Measurements from ENCODE around the gene ECT2.

Gene ECT2

DNA sequence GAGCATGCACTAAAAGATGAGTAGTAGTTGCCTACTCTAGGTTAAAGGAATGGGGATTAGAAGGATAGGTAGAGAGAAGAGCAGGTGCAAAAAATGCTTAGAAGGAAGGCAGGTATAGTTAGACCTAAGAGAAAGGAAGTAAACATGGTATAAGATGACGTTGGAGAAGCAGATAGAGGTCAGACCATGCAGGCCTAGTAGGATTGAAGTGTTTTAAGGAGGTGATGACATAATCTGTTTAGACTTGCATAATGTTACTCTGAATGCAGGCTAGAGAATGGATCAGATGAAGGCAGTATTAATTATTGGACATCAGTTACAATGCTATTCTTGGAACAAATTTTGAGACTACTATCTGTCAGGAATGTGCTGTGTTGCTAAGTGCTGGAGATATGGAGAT is 11.1 kb upstream of the ECT2 start:
- Histone ChIP-seq H3K4me1 (ENCODE audit: insufficient read depth, poor library complexity, severe bottlenecking) (no peaks in the 10 kb centered on the region), H3K27me3 (ENCODE audit: insufficient read depth, poor library complexity, severe bottlenecking) (no peaks in the 10 kb centered on the region), H3K27ac (ENCODE audit: poor library complexity, severe bottlenecking) (no peak overlapping the region), H3K9me3 (ENCODE audit: severe bottlenecking) (no peaks in the 10 kb centered on the region), H3K36me3 (ENCODE audit: low read depth) (no peaks in the 10 kb centered on the region), H3K4me3 (ENCODE audit: severe bottlenecking) (no peak overlapping the region)
- no peak for ATAC-seq (ENCODE audit: low read depth)
- DNase-seq (ENCODE audit: low spot score): no peak
- TF ChIP-seq, protein P1, sequence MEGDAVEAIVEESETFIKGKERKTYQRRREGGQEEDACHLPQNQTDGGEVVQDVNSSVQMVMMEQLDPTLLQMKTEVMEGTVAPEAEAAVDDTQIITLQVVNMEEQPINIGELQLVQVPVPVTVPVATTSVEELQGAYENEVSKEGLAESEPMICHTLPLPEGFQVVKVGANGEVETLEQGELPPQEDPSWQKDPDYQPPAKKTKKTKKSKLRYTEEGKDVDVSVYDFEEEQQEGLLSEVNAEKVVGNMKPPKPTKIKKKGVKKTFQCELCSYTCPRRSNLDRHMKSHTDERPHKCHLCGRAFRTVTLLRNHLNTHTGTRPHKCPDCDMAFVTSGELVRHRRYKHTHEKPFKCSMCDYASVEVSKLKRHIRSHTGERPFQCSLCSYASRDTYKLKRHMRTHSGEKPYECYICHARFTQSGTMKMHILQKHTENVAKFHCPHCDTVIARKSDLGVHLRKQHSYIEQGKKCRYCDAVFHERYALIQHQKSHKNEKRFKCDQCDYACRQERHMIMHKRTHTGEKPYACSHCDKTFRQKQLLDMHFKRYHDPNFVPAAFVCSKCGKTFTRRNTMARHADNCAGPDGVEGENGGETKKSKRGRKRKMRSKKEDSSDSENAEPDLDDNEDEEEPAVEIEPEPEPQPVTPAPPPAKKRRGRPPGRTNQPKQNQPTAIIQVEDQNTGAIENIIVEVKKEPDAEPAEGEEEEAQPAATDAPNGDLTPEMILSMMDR (IDR thresholded peaks at IDR 0.05; ENCODE audit: poor library complexity, severe bottlenecking): no peak

DNA sequence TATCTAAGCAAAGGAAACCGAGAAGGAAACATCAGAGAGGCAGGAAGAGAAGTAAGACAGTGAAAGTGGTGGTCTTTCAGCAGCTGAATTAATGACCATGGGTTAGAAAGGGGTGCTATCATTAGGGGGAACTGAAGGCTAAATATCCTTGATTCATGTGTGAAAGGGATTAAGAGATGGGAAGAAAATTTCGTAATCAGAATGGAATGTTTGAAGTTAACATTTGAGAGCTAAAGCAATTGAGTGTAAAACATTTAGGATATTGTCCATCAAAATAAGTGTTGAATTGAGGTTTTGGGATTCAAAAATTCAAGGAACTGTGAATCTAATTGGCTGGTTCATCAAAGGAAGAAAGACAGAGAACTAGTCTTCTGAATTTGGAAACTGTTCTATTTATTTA is 4.1 kb upstream of the ECT2 start:
- no peak overlapping the region for H3K4me3 ChIP-seq (ENCODE audit: severe bottlenecking)
- DNase-seq (ENCODE audit: low spot score): no peak

DNA sequence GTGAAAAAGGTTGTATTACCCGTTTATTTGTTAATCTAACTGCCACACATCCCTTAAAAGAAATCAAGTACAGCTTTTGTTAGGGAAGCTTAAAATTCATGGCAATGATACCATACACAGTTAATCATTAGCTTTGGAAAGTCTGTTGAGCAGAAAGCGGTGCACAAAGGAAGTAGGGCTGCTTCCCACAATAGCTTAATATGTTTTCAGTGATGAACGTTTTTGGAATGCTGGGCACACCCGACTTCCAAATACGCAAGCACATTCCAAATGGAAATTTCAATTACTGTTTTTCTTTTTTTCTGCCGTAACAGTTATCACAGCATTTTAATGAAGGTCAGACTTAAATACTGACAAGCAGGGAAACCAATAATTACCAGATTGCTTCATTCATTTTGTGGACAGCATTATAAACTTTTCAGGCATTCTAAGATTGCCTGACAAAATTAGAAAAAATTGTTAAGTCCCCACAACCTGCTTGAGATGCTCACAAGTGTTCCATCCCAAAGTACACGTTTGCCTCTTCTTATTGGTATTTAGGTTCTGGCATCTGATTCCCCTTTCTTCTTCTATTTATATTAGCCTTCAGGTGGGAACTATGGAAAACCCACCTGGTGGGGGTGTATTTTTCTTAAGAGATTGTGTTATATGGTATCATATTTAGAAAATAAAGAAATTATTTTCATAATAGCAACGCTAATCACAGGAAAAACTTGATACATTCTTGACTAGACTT is 1.1 kb upstream of the ECT2 start:
- peaks cover 27% of the 10 kb centered on the region for H3K4me1 ChIP-seq (ENCODE audit: insufficient read depth, poor library complexity, severe bottlenecking)
- H3K27me3 ChIP-seq (ENCODE audit: insufficient read depth, poor library complexity, severe bottlenecking): no peaks in the 10 kb centered on the region
- H3K27ac ChIP-seq (ENCODE audit: poor library complexity, severe bottlenecking): peak overlapping the region; percentile 96
- TF ChIP-seq, protein P1 (IDR thresholded peaks at IDR 0.05; ENCODE audit: poor library complexity, severe bottlenecking): no peak
- ATAC-seq (ENCODE audit: low read depth): peak; percentile 61
- peak overlapping the region; percentile 18 for H3K4me3 ChIP-seq (ENCODE audit: severe bottlenecking)
- no peaks in the 10 kb centered on the region for H3K9me3 ChIP-seq (ENCODE audit: severe bottlenecking)
- peak; percentile 75 for DNase-seq (ENCODE audit: low spot score)
- peaks cover 23% of the 10 kb centered on the region for H3K36me3 ChIP-seq (ENCODE audit: low read depth)

More for the DNA sequence above, 4.1 kb upstream of the ECT2 start:
- no peak overlapping the region for H3K27ac ChIP-seq (ENCODE audit: poor library complexity, severe bottlenecking)
- no peaks in the 10 kb centered on the region for H3K9me3 ChIP-seq (ENCODE audit: severe bottlenecking)
- TF ChIP-seq, protein P1 (IDR thresholded peaks at IDR 0.05; ENCODE audit: poor library complexity, severe bottlenecking): no peak
- peaks cover 17% of the 10 kb centered on the region for H3K4me1 ChIP-seq (ENCODE audit: insufficient read depth, poor library complexity, severe bottlenecking)
- H3K36me3 ChIP-seq (ENCODE audit: low read depth): no peaks in the 10 kb centered on the region
- H3K27me3 ChIP-seq (ENCODE audit: insufficient read depth, poor library complexity, severe bottlenecking): no peaks in the 10 kb centered on the region
- ATAC-seq (ENCODE audit: low read depth): no peak

DNA sequence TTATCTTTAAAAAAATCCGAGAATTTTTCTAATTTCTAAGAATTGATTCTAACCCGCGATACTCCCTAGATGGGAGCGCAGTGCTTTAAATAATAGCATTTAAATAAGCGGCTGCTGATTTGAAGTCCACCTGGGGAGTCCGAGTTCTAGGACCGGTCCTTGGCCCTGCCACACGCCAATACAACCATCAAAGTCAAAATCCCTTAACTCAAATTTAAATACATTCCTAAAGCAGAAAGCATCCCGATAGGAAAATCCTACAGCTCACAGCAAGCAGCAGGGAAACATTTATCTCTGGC is 508 bp upstream of the ECT2 start:
- ATAC-seq (ENCODE audit: low read depth) (no peak), DNase-seq (ENCODE audit: low spot score) (no peak)
- Histone ChIP-seq H3K4me1 (ENCODE audit: insufficient read depth, poor library complexity, severe bottlenecking) (peaks cover 27% of the 10 kb centered on the region), H3K27me3 (ENCODE audit: insufficient read depth, poor library complexity, severe bottlenecking) (no peaks in the 10 kb centered on the region), H3K9me3 (ENCODE audit: severe bottlenecking) (no peaks in the 10 kb centered on the region), H3K4me3 (ENCODE audit: severe bottlenecking) (peak overlapping the region; percentile 18), H3K36me3 (ENCODE audit: low read depth) (peaks cover 29% of the 10 kb centered on the region), H3K27ac (ENCODE audit: poor library complexity, severe bottlenecking) (peak overlapping the region; percentile 96)
- TF ChIP-seq, protein P1 (IDR thresholded peaks at IDR 0.05; ENCODE audit: poor library complexity, severe bottlenecking): no peak

DNA sequence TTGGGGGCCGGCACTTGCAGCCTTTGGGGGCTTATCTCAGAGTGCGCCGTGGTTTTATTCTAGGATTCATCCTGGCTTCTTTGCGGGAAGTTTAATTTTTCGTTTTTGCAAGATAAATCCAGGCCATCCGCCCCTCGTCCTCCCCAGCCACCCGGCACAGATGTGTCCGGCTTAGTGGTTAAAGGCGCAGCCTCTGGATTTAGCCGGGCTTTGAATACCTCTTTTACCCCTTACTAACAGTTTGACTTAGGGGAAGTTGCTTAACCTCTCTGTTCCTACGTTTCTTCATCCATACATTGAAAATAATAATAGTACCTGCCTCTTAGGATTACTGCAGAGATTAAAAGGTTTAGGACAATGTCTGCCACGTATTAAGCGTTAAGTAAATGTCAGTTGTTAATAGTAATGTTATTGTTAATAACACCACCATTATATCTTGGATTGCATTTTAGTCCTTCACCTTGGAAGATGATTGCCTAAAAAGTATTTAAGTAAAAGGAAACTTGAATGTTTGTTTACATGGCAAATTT is 714 bp downstream of the ECT2 start:
- Histone ChIP-seq H3K9me3 (ENCODE audit: severe bottlenecking) (no peaks in the 10 kb centered on the region), H3K27ac (ENCODE audit: poor library complexity, severe bottlenecking) (peak overlapping the region; percentile 96), H3K27me3 (ENCODE audit: insufficient read depth, poor library complexity, severe bottlenecking) (no peaks in the 10 kb centered on the region), H3K4me3 (ENCODE audit: severe bottlenecking) (peak overlapping the region; percentile 72), H3K4me1 (ENCODE audit: insufficient read depth, poor library complexity, severe bottlenecking) (peaks cover 27% of the 10 kb centered on the region), H3K36me3 (ENCODE audit: low read depth) (peaks cover 41% of the 10 kb centered on the region)
- ATAC-seq (ENCODE audit: low read depth) (no peak), DNase-seq (ENCODE audit: low spot score) (no peak)
- TF ChIP-seq, protein P1 (IDR thresholded peaks at IDR 0.05; ENCODE audit: poor library complexity, severe bottlenecking): no peak

All from RWPE2 (cell line).